ENCODE results near the gene OR2V2.

DNA sequence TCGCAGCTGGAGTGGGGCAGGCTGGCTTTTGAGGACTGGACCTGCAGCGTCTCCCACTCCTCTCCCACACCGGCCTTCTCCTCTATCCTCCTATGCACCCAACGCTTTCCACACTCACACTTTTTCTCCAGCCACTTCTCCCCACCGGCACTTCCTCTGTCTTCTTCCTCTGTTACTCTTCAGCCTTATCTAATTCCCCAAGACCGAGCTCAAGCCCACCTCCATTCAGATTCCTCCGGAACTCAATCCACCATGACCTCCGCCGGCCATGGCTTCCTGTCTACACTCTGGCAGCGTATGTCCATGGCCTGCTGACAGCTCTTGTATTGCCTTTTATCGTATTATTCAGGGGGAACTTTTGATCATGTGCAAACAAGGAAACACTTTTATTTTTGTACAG, 15.9 kb upstream of the OR2V2 start:
- no peak for TF ChIP-seq ZNF274 (IDR thresholded peaks at IDR 0.05; ENCODE audit: low read depth, low read length)
- TF ChIP-seq YY1 (IDR thresholded peaks at IDR 0.05; ENCODE audit: insufficient read depth, insufficient read length) = no peak
